Activated T-helper 1 cell treated with anti-CD3 and anti-CD28 coated beads, Interleukin-12 subunit alpha, Interleukin-12 subunit beta, Interleukin-2, Interleukin-4 antibody, amounts not matched to agents 30 ng/mL and 10 ng/mL and 1 ng/mL, durations not matched to agents 14 hours and 24 hours and 36 hours (primary cell): ENCODE results near the gene HAO1. TPM values are rescaled to one million over a fixed set of nuclear protein-coding genes. Genes with fewer than 3 reads are reported as not detected.
"Not testable (repeated sequence)": the region's sequence is repeated elsewhere in the genome, so short reads cannot be mapped to it uniquely, and the experiment has no call there.

Experiments
- DNase-seq: peaks from one replicate; pipeline ENCODE4 v3.0.0; 2021; ENCODE audit warnings: low spot score
- H3K27ac Mint-ChIP-seq: one replicate; pipeline ENCODE4 v1.8.0; 2021; ENCODE audit warnings: mild to moderate bottlenecking, mixed read lengths
- H3K27me3 Mint-ChIP-seq: one replicate; pipeline ENCODE4 v1.8.0; 2022; ENCODE audit warnings: mild to moderate bottlenecking, moderate library complexity, mixed read lengths; ENCODE audit not compliant: insufficient read depth
- H3K36me3 Mint-ChIP-seq: one replicate; pipeline ENCODE4 v1.8.0; 2021; ENCODE audit warnings: low read depth, mixed read lengths
- H3K4me1 Mint-ChIP-seq: one replicate; pipeline ENCODE4 v1.8.0; 2021; ENCODE audit warnings: low read depth, mixed read lengths
- H3K4me3 Mint-ChIP-seq: one replicate; pipeline ENCODE4 v1.8.0; 2021; ENCODE audit warnings: mild to moderate bottlenecking, moderate library complexity, mixed read lengths
- H3K9me3 Mint-ChIP-seq: one replicate; pipeline ENCODE4 v1.8.0; 2021; ENCODE audit warnings: mixed read lengths
- intact Hi-C: fragments of 100-400 bp; cut with micrococcal nuclease; formaldehyde crosslinking; loops from one replicate; pipeline ENCODE4 v1.15.1; 2024
- total RNA-seq: library from RNA; stranded (reverse); gene quantifications from 2 replicates; pipeline ENCODE4 v1.2.3, GENCODE V29; 2022

The HAO1 gene
- total RNA-seq, 1 donor from 2014 or later, result not detected

DNA sequence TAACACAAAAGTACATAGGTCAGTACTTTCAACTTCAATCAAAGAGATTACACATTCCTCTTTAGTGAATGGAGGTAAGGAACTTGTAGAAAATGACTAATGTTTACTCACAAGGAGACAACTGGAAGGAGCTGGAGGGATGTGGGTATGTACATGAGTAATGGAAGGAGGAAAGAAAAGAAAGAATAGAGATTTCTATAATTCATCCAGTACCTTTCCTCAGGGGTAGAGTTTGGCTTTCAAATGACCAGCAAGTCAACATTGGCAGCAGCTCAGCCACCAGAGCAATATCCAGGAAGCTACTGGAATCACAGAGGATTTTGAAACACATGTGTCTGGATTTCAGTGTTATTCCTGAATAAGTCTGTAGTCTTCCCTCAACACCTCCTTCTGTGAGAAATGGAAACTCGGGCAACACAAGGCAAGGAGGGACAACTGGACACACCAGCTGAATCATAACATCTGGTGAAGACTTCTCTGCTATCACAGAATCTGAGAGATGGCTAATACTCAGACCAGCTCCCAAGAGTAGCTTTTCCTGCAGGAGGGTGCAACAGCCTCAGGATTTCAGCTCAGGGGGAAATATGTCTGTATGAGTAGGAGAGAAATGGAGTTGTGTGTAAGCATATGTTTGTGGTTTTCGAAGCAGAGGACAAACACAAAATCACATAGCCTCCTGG is 98.8 kb downstream of the HAO1 start:
- no peak for DNase-seq
- no peaks in the 10 kb centered on the region for H3K4me1 Mint-ChIP-seq
- H3K36me3 Mint-ChIP-seq, result no peaks in the 10 kb centered on the region
- H3K4me3 Mint-ChIP-seq, result no peak overlapping the region
- H3K27me3 Mint-ChIP-seq, result no peaks in the 10 kb centered on the region
- intact Hi-C loops, result no loop called here
- H3K9me3 Mint-ChIP-seq, result no peaks in the 10 kb centered on the region
- H3K27ac Mint-ChIP-seq, result no peak overlapping the region

- no peaks in the 10 kb centered on the region for H3K4me1 Mint-ChIP-seq
- intact Hi-C loops, result no loop called here
- no peak overlapping the region for H3K4me3 Mint-ChIP-seq
- H3K9me3 Mint-ChIP-seq, result no peaks in the 10 kb centered on the region
- H3K36me3 Mint-ChIP-seq, result no peaks in the 10 kb centered on the region
- no peaks in the 10 kb centered on the region for H3K27me3 Mint-ChIP-seq
- no peak for DNase-seq
- H3K27ac Mint-ChIP-seq, result no peak overlapping the region
These were observed 104.2 kb downstream of the HAO1 start for GRCh38 chr20:7836076-7836475.

- H3K27ac Mint-ChIP-seq, intact Hi-C loops: not testable (repeated sequence)
These were observed 105.8 kb downstream of the HAO1 start for GRCh38 chr20:7834441-7834840.

More at GRCh38 chr20:7834441-7834840, 105.8 kb downstream of the HAO1 start:
- not testable (repeated sequence) for DNase-seq, H3K36me3 Mint-ChIP-seq, H3K9me3 Mint-ChIP-seq, H3K27me3 Mint-ChIP-seq, H3K4me3 Mint-ChIP-seq, H3K4me1 Mint-ChIP-seq

Other genes starting within 250 kb of the HAO1 start
- 30.4 and 31.3 TPM in 2 replicates for gene TMX4, start 79.3 kb upstream of the HAO1 start, total RNA-seq
- 3.2 and 5.3 TPM in 2 replicates for gene PLCB1, start 191.8 kb upstream of the HAO1 start, total RNA-seq